Stimulated activated CD4-positive, alpha-beta T cell treated with anti-CD3 and anti-CD28 coated beads, Interleukin-15, amount 100 ng/mL, for 1 hour (primary cell): Measurements from ENCODE around the gene GLS.

ENCODE experiments used
- DNase-seq, 2 donors: peaks; one replicate each; pipeline ENCODE4 v3.0.0-alpha.2; 2020; ENCODE audit warnings: low read depth in 1 of 2, low spot score in 1 of 2

GLS gene

GRCh38 chr2:191012346-191012745, 131.7 kb downstream of the GLS start:
- no peak for DNase-seq

GRCh38 chr2:191012845-191013681, 132.4 kb downstream of the GLS start:
- DNase-seq: no peak

- DNase-seq: no peak
These were observed 133.0 kb downstream of the GLS start for GRCh38 chr2:191013682-191013931.

DNA sequence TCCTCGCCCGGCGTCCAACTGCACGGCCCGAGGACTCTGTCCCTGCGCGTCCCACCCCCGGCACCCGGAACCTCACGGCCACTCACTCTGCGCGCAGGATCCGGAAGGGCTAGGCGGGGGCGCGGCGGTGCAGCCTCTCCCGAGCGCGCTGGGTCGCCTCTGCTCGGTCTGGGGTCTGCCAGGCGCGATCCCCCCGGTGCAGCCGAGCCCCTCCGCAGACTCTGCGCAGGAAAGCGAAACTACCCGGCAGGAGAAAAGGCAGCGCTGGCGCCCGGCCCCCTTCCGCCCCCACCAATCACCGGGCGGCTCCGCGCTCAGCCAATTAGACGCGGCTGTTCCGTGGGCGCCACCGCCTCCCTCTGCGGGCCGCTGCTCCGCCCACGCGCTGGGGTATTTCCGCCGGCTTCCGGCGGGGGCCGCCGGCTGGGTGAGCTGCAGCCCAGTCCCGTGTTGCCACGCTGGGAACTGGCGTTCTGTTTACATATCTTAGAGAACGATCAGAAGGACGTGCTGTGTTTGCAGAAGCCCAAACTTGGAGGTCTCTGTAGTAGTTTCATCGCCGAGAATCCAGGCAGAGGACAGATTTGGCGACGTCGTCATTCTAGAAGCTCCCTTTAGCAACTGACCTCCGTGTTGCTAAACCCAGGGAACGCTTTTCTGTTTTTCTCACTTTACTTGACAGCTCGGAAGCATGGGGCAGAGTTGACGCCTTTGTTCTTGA, 133.5 kb downstream of the GLS start, which contains the start of gene STAT1:
Gene STAT1 (minus strand): TSS at position 240 of the 721 bp plus-strand sequence. CDS start 4,168 bp downstream, outside the sequence.
- peak; percentile 94 to 98 for DNase-seq

DNA sequence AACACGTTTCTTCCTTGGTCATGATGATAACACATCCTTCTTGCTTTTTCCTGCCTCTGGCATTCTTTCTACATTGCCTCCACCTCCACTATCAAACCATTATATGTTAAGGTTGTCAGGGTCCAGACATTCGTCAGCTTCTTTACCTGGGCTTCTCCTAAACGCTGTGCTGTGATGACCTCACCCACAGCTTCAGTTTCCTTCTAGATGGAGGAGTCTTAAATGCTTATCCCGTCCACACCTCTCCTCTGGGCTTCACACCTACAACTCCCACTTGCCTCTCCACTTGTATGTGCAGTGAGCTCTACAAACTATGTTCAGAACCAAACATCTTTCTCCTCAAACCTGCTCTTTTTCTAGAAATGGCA, 134.0 kb downstream of the GLS start:
- DNase-seq: no peak
